Endometrial microvascular endothelial cells (primary cell): ENCODE data around the gene PDE4A. TPM values are rescaled to one million over a fixed set of nuclear protein-coding genes. Genes with fewer than 3 reads are reported as not detected.
"Not testable (repeated sequence)": the region's sequence is repeated elsewhere in the genome, so short reads cannot be mapped to it uniquely, and the experiment has no call there.

Source experiments
- in situ Hi-C: cut with HindIII; loops from 2 replicates; pipeline ENCODE4 v1.10.0; 2017; ENCODE audit warnings: low sequenced_read_pairs, low pct_unique_long_range_greater_than_20kb; ENCODE audit errors: inconsistent ontology term
- total RNA-seq: library from RNA; depleted of rRNA; stranded (reverse); fragments of >200 nt; gene quantifications from one replicate; pipeline ENCODE4 v1.2.3, GENCODE V29; 2015; ENCODE audit errors: inconsistent ontology term

PDE4A gene
- total RNA-seq, 1 donor from 2014 or later = 6.6 TPM

DNA sequence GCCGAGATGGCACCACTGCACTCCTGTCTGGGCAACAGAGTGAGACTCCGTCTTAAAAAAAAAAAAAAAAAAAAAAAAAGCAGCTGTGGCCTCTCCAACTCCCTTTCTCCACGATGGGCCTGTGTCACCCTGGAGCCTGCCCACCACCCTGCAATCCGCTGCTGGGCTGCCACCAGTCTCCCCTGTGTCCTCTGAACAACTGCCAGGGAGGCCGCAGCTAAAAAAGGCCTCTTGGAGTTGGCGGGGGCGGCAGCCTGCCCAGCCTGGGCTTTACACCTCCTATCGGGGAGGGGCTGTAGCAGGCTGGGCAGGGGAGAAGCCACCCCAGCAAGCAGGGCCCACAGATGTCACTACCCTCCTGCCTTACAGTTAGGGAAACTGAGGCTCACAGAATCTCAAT lies 20.5 kb upstream of the PDE4A start:
- in situ Hi-C loops = no loop called here

DNA sequence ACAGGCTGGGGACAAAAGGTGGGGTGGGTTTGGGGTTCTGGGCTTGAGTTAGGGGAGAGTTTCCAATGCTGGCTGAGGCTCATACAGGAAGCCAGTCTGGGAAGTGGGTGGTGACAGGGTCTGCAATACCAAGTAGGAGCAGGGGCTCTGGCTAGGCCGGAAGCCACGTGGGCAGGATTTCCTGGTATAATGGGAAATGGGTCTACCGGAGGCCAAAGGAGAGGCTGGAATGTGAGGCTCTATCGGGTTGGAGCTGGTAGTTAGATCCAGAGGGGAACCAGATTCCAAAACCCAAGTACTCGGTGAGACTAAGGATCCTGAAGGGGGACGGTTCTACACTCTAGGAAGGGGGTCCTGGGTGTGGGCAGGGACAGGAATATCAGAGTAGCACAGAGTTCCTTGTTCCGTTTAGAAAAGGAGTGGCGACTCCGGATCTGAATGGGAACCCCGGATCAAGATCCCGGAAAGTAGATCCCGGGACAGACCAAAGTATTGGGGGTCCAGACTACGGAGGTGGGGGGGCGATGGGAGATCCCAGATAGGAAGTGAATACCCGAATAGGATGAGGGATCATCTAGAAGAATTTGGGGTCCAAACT lies 17.8 kb upstream of the PDE4A start:
- in situ Hi-C loops = no loop called here

DNA sequence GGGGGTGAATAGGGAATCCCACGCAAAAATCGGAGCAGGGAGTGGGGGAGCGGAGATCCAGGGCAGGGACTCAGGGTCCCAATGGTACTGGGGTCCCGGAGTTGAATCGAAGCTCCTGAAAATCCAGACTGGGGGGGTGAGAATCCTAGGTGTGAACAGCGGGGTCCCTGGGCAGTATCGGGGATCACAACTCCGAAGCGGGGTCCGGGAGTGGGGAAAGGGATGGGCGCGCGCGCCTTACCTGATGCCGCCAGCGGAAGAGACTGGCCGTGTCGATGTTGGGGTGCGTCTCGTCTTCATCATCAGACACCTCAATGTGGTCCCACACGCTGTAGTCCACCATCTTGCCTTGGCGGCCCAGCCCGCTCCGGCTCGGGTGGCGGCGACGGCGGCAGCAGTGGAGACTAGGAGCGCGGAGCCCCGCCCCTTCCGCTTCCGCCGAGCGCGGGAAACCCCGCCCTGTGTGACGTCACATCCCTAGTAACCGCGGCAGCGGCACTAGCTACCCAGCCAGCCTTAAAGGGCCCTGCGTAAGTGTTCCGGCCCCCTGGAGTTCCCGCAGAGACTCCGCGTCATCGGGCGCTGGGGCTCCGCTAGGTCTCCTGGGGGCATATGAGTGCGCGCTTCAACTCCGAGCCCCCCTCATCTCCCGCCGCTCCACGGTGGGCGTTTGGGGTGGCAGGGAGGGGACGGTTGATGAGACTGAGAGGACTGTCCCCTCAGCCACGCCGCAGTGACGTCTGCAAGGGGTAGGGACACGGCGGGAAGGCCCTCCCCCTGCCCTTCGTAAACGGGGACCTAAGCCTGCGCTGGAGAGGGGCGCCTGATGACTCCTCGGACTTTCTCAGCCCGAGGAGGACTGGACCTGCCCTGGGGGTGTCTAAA lies 17.0 kb upstream of the PDE4A start, which contains the start of gene CDC37:
Gene CDC37, minus strand, starts transcription at position 406 of the 885 bp plus-strand sequence. Its CDS starts 63 bp downstream, at position 343.
- in situ Hi-C loops = no loop called here

DNA sequence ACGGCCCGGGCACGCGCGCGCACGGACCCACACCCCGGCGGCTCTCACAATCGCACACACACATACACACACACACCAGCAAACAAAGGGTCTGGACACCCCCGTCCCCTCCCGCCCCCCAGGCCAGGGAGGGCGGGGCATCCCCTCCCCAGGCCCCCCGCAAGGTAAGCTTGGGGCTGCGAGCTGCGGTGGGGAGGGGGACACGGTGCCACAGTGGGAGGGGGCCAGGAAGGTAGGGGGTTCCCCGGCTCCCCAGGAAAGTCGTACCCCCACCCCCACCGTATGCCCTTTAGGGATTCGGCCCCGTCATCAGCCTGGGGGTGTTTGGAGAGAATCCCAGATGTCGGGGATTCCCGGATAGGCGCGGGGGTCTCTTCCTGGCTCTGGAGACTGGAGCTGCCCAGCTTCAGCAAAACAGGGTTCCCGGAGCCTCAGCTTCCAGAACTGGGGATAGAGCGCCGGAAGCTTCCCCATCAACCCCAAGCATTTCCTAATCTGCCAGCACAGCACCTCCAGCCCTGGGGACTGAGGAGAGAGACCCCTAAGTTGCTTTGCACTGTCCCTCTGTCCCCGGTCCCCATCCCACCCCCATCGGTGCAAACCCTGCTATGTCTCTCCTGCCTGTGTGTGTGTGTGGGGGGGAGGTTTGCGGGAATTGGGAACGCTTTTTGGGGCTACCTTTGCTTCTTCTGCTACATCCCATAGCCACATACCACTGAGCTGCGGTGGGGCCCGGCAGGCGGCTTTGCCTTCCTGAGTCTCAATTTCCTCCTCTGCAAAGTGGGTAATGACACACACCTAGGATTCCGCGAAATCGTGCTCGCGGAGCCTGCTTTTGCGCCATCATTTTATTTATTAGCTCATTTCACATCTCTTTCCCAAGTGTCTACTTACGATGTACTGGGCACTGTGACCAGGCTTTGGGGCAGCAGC lies 15.2 kb upstream of the PDE4A start:
- in situ Hi-C loops = no loop called here

DNA sequence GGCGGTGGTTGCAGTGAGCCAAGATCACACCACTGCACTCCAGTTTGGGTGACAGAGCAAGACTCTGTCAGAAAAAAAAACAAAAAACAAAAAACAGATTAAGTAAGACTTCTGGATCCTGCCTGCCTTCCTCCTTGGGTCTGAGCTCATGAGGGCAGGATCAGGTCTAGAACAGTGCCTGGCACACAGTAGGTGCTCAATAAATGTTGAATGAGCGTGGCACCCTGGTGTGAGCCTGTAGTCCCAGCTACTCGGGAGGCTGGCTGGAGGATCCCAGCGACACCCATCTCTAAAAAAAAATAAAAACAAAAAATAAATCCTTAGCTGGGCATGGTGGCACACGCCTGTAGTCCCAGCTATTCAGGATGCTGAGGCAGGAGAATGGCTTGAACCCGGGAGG lies 14.1 kb upstream of the PDE4A start:
- in situ Hi-C loops = no loop called here

DNA sequence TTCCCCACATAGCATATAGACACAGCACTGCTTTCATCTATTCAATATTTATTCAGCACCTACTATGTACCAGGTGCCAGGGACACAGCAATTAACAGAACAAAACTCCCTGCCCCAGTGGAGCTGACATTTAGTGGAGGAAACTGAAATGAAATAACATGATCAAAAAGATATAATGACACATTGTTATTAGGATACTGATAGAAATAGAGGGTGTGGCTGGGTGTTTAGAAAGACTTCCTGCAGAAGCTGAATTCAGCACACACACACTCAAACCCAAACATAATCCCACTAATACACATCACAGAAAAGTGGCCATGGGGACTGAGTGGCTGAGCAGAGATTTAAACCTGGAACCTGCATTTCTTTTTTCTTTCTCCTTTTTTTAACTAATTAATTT lies 13.2 kb upstream of the PDE4A start:
- in situ Hi-C loops = no loop called here

DNA sequence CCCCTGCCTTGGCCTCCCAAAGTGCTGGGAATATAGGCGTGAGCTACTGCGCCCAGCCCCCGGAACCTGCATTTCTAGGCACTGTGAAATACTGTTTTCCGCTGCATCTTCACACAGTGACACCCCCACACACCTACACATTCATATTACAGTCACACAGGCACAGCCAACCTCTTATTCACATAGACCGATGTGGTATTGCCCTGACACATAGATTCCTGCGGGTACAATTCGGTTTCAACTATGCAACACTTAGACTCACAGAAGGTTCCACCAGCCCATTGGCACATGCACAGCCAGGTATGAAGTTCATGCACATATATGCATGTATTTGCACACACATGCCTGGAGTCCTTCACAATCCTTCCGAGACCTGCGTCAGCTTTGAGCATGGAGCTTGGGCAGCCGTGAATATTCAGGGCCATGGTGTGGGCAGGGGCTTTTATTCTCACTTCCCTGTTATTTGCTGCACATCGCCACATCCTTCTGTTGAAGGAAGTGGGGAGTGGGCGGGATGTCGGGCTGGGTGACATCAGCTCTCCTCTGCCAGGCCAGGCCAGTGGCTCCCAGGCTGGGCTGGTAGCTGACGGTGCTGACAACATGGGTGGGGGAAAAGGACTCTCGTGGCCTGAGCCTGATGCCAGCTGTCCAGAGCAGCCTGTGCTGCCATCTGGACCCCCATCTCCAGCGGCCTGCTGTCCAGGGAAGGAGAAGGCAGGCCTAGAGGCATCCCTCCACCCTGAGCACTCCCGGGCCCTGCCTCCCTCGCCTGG lies 11.6 kb upstream of the PDE4A start:
- in situ Hi-C loops = no loop called here

DNA sequence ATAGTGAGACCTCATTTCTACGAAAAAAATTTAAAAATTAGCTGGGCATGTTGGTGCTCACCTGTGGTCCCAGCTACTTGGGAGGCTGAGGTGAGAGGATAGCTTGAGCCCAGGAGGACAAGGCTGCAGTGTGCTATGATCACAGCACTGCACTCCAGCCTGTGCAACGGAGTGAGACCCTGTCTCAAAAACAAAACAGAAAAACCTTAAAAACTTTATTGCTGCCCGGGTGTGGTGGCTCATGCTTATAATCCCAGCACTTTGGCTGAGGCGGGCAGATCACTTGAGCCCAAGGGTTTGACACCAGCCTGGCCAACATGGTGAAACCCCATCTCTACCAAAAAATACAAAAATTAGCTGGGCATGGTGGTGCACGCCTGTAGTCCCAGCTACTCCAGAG lies 9.1 kb upstream of the PDE4A start:
- in situ Hi-C loops = not testable (repeated sequence)

DNA sequence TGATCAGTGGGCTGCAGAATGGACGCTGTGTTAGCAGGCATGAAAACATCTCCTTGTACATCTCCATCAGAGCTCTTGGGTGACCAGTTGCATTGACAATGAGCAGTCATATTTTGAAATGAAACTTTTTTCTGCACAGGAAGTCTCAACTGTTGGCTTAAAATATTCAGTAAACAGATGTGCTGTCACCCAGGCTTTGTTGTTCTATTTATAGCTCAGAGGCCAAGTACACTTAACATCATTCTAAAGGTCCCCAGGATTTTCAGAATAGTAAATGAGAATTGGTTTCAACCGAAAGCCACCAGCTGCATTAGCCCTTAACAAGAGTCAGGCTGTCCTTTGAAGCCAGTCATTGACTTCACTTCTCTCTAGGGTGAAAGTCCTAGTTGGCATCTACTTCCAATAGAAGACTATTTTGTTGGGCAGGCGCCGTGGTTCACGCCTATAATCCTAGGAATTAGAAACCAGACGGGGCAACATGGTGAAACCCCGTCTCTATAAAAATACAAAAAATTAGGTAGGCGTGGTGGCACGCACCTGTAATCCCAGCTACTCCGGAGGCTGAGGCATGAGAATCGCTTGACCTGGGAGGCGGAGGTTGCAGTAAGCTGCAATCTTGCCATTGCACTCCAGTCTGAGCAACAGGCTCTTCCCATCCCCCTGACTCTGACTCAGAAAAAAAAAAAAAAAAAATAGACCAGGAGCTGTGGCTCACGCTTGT lies 7.9 kb upstream of the PDE4A start:
- in situ Hi-C loops = no loop called here

DNA sequence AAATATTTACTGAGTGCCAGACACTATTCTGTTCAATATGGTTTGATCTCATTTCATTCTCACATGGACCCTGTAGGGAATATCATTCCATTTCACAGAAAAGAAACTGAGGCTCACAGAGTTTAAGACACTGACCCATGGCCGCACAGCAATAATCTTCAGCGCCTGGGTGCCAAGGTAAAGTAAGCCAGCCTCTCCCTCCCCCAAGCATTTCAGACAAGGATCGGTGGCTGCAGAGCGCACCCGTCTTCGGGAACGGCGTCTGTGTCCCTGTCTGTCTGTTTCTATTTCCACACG lies 4.3 kb upstream of the PDE4A start:
- in situ Hi-C loops = no loop called here

DNA sequence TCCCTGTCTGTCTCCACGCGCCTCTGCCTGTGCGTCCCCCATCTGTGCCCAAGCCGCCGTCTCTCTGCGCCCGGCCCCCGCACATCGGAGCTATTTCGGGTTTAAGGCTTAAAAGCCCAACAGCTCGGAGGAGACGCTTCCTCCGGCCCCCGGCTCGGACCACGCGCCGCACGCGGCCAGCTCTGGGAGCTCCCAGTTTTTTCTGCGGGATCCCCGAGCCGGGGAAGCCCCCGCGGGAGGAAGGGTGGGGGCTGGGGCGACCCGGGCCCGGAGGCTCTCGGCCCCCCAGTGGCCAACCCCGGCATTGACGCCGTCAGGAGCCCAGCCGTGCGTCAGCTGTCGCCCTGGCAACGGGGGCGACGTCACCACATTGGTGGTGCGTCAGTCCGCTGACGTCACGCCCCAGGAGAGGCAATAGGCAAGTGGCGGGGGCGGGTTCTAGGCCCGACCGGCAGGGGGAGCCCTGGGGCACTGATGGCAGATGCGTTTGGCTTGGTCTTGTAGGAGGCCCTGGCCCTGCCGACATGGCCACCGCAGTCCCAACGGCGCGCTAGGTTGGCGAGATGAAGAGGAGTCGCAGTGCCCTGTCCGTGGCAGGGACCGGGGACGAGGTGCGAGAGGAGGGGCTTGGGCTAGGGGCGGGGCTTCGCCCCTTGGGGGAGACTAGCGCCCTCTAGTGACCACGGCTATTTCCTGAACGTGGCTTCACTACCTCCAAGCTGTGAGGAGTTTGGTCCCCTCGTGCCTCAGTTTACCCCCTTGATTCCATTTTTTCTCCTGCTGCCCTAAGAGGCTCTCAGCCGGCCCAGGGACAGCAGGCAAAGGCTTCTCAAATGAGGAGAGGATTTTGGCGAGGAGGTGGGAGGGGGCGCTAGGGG lies 3.7 kb upstream of the PDE4A start:
- in situ Hi-C loops = no loop called here

DNA sequence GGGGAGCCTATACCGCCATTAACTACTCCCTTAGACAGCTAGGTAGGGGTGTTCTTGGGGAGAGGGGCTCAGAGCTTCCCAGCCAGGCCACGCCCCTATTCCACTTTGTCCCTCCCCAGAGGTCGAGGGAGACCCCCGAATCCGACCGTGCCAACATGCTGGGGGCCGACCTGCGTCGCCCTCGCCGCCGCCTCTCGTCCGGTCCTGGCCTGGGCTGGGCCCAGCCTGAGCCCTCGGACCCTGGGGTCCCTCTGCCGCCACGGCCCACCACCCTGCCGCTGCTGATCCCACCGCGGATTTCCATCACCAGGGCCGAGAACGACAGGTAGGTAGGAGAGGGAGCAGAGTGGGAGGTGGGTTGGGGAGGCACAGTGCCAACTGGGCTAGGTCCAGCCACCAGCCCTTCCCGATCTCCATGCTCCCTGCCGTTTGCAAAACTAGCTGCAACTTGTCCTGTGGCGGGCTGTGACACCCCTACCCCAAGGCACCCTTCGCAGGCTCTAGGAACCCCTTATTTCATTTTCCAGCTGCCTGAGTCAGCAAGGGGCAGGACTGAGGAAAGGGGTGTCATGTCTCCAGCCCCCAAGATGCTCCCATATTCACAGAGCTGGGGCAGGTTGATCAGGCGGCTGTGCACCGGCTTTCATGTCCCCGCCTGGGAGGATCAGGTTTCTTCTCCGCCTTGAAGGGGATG lies 2.6 kb upstream of the PDE4A start:
- in situ Hi-C loops = no loop called here

DNA sequence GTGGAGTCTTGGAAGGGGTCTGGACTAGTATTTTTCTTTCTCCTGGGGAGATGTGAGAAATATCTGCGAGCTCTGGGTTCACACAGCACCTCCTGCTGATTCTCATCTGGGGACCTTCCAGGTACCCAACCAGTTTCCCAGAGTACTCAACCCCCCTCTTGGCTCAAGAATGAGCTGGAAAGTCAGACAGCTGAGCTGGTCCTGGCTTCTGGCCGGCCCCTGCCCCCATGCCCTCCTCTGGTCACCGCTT lies 2.2 kb upstream of the PDE4A start:
- in situ Hi-C loops = no loop called here

DNA sequence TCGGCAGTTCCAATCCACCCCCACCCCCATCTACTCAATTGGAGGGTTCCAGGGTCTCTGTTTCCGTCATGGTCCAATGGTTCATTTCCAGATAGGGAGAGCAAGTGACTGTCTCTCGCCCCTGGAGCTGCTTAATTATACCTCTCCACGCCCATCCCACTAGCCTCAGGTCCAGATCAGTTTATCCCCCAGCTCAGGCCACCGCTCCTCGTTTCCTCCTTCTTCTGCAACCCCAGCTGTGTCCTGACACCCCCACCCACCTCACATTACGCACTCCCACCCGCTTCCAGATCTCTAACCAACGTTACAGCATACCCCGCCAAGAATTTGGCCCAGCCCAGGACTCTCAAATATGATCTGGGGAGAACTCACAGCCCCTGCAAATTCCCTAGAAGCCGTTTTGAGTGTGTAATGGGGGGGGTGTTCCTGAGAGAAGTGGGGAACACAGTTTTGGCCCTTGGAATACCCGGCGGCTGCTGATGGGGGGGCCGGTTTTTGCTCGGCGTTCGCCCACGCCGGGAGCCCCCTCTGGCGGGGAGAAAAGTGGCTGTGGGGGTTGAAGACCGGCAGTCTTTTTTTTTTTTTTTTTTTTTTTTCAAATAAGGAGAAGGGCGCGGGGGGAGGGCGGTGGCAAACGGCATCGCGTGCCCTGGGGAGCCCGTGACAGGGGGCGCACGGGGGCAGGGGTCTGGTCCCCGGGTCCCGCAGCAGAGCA lies 1.7 kb upstream of the PDE4A start:
- in situ Hi-C loops = no loop called here

DNA sequence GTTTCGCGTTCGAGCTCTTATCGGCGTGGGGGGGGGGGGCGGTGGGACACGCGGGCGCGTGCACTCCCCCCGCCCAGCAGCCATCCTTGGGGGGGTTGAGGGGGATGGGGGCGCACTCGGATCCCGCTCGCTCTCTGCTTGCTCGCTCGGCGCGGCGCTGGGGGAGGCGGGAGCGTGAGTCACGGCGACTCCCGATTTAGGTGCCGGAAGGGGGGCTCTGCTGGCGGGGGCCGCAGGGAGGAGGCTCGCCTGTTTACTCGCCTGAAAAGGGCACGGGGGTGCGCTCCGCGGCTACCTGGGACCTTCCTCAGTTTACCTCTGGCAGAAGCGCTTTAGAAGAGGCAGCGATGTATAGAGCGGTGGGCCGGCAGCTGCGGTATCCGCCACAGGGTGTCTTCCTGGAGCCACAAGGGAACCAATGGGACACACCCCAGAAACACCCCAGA lies 1.1 kb upstream of the PDE4A start:
- in situ Hi-C loops = no loop called here

DNA sequence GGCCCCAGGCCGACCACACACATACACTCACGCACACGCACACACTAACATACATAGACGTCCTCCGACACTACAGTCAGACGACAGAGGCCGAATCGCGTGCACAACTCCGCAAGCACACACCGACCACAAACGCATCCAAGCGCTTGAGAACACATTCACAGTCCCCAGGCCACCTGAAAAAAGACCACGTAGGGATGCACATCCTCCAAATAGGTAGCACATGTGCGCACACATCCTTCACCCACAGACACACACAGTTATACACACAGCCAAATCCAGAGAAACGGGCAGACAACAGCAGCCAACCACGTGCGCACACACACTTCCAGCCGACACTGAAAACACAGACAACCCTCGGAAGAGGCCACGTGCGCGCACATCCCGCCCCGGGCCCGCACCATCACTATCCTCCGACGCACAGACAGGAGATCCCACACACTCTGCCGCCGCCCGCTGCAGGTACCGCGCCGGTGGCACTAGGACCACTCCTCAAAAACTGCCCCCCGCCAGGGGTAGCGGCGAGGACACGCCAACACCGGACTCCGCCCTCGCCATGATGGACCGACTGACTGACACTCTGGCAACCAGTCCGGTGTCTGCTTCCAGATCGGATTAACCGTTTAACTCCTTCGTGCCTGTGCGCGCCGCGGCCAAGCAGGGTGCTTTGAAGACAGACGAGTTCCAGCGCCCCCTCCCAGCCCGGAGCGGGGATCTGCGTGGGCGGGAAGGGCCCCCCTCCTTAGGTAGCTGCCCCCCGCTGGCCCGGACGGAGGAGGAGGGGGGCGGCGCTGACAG lies 493 bp upstream of the PDE4A start:
- in situ Hi-C loops = no loop called here
